Measurements from ENCODE around the gene RNF126.

RNF126 gene

DNA sequence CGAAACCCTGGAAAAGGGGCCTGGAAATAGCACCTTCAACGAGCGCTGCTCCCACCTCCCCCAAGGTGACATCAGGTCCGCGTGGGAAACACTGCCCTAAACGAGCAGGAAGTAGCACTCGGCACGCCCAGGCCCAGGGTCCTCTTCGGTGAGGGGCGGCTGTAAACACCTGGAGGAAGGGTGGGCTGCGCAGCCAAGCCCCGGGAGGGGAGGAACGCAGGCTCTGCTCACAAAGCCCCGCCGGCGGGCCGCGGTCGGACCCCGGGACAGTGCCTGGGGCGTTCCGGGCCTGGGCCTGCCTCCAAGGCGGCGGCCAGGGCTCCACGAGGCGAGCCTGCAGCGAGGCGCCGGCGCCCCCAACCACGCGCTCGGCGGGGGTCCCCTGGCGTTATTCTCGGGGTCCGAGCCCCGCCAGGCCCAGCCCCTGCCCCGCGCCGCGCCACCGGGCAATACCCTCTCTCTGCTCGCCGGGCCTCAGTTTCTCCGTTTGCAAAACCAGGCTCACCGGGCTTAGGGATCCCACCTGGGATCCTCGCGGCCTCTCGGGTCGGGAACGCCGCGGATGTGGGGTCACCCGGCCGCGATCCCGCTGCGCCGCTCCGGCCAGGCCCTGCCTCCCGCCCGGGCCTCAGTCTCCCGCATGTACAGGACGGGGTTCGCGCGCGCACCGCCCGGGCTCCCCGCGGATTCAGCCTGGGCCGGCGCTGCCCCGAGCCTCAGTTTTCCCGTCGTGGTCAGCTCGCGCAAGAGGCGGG, 630 bp downstream of the RNF126 start:
- DNase-seq = peak; percentile 30 to 50

GRCh38 chr19:661427-662196, 1.4 kb downstream of the RNF126 start:
- DNase-seq = peak; percentile 39 to 42

GRCh38 chr19:660793-661426, 2.1 kb downstream of the RNF126 start:
- DNase-seq = no peak

- DNase-seq = peak in 1 of 2 donors; percentile 44
Observed at GRCh38 chr19:658916-659839, 3.8 kb downstream of the RNF126 start.

DNA sequence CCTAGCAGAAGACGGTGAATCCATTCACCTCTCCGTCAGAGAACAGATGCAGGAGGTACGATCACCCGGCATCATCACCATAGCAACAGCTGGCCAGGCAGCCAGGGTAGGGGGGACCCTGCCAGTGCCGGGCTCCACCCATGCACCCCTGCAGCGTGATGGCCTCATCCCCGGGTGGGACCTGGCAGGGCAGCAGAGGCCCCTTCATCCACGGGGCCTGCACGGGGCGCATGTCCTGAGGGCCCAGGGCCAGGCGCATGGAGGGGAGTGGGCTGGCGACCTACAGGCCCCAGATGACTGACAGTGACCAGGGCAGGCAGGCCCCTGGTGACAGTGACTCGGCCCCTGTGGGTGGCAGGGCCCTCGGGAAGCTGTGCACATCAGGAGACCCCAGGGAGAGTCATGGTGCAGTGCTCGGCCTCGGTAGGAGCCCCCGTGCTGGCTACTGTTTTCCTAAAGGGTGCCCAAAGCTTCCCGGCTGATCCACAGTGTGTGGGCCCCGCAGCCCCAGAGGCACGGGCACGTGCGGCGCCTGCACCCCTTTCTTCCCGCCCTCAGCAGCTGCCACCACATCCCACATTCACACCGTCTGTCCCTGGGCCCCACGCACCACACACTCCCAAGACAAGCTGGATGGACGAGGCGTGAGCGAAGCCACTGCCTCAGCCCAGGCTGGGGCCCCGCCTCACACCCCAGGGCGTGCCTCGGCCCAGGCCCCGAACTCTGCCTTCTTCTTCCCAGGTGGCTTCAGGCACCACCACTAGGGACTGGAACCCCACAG, 4.8 kb downstream of the RNF126 start:
- no peak for DNase-seq

DNA sequence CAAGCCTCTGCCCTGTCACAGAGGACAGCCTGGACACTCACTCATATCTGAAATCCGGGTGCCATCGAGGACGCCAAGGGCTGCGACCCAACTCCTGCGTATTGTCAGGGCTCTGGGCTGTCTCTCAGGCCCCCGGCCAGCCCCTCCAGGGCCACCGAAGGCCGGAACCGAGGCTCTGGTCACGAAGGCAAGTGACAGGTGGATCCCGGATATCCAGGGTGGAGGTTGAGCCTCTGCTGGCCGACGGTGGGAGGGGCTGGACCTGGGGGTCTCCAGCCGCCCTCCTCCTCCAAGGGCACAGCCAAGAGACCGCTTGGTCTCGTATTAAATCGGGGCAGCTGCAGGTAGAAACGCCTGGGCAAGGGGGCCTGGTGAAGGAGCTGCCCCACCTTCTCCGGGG, 5.4 kb downstream of the RNF126 start:
- DNase-seq = no peak

DNA sequence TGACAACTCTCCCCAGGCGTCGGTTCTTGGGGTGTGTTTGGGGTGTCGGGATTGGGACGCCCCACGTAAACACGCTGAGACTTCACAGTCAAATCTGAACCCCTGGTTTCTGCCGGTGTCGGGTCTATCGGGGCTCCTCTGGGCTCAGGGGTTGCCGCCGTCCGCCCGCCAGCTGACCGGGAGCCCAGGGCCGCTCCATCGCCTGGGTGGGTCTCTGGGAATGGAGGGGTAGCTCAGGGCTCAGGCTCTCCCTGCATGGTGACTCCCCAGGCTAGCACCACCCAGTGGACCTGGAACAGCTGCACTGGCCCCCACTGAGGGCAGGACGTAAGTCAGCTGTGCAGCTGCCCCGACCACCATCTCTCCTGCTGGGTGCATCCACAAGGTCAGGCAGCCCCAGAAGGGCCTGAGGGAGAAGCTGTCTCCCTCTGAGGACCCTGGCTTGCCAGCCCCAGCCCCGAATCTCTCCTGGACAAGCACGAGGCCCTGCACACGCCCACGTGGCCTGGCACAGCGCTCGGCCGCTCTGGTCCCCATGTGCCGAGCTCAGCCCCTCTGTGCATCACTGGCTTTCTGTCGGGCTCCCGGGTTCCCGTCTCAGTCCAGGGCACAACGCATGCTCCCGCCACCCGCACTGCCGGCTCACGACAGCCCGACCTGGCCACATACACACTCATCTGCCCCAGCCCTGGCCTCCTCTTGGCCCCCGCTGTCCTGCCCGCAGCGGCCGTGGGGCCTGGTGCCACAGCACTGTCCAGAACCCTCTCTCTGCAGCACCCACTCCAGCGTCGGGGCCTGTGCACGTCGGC, 6.1 kb downstream of the RNF126 start:
- DNase-seq = no peak

GRCh38 chr19:655691-656090, 7.3 kb downstream of the RNF126 start:
- no peak for DNase-seq

DNA sequence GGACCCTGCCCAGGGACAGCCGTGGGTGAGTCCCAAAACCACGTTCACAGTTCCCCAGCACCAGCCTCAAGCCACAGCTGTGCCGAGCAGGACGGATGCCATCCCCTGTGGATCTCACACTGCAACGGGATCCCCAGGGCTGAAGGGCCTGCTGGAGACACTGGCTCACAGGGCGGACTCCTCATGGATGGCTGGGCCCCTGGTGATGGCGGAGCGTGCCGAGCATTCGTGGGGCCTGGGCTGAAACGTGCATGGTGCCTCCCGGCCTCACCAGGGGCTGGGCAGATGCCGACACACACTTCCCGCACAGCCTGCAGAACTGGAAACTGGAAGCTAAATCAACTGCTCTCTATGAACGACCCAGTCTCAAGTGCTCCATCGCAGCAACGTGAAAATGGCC, 9.6 kb downstream of the RNF126 start:
- DNase-seq = no peak

- no peak for DNase-seq
Observed at GRCh38 chr19:652467-653389, 10.3 kb downstream of the RNF126 start.

GRCh38 chr19:651991-652390, 11.0 kb downstream of the RNF126 start:
- DNase-seq = no peak

DNA sequence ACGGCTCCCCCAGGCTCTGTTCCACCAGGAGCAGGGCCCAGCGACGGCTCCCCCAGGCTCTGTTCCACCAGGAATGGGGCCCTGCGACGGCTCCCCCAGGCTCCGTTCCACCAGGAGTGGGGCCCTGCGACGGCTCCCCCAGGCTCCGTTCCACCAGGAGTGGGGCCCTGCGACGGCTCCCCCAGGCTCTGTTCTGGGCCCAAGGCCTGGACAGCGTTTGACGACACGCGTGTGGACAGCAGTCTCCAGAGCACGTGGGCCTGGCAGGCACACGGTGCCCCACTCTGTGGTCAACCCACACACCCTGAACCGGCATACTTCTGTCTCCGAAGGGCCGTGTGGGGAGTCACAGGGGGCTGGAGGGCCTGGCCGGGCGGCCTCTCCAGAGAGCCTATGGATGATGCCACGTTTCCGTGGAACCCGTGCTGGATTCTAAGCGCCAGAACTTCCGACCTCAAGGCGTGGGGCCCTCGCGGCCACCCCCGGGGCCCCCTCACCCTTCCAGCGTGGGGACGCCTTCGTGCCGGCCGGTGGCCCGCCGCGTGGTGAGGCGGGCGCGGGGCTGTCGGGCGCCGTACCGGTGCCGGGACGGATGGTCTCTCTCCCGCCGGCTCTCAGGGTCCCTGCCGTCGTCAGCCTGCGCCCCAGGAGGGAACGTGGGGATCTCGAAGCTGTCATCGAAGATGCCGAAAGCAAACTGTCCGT, 11.7 kb downstream of the RNF126 start:
- DNase-seq = no peak

- DNase-seq = no peak
Observed at GRCh38 chr19:650121-650520, 12.9 kb downstream of the RNF126 start.

DNA sequence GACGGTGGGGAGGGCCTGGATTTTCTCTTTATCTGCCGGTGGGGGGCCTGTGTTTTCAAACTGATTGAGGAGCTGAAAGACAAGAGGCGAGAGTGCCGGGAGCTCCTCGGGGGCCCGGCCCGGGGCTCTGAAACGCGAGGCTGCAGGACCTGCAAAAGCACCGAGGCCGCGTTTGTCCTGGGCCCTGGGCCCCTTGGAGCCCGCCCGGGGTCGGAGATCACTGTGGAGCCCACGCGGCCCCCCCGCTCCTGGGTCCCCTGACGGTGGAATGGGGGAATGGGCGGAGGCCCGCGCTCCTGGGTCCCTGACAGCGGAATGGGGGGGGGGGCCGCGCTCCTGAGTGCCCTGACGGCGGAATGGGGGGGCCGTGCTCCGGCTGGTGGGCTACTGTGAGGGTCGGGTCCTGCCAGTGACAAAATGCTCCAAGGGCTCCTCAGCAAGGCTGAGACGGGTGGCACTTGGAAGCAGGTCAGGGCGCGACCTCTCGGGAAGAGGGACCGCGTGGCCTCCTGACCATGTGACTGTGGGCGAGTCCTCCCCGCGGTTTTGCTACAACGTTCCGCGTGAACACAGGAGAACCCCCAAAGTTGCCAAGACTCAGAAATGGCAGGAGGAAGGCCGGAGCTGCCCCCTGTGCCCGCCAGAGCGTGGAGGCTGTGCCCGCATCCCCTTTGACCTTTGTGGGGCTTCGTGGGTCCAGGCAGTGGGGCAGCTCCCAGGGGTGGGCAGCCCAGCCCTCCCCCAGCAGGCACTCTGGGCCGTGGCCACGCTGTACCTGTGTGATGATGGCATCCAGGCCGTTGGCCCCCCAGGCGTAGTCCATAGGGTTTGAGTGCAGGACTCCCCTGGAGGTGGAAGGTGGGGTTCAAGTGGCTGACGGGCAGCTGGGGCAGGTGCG, 13.9 kb downstream of the RNF126 start:
- no peak for DNase-seq

- no peak for DNase-seq
Observed at GRCh38 chr19:648305-648704, 14.7 kb downstream of the RNF126 start.

GRCh38 chr19:647566-648284, 15.3 kb downstream of the RNF126 start:
- no peak for DNase-seq

GRCh38 chr19:646779-647565, 16.0 kb downstream of the RNF126 start:
- DNase-seq = no peak
